K562 (cell line): ENCODE results near the gene LAT. TPM values are rescaled to one million over a fixed set of nuclear protein-coding genes. Genes with fewer than 3 reads are reported as not detected.

ENCODE experiments used
- ATAC-seq: fragments of 200-7000 bp; cut with Tn5 transposase; 3 replicates; pipeline ENCODE4 v1.9.1; 2020; ENCODE audit warnings: moderate library complexity
- BruUV-seq: library from RNA; stranded (reverse); fragments of 400-500 nt; replicated peaks from 2 replicates; lab custom pipeline; 2021; lab: Mats Ljungman, UMichigan
- CTCF ChIA-PET: fragments of 300-600 bp; formaldehyde crosslinking; extraction: SDS; loops from one replicate; lab custom pipeline; 2021; ENCODE audit warnings: low intra/inter-chr PET ratio; lab: Yijun Ruan, JAX
- POLR2A ChIA-PET: fragments of 300-600, 350-650 bp; sonication (Branson Sonifier 250); formaldehyde crosslinking; extraction: SDS; loops from one replicate; lab custom pipeline; 2021; ENCODE audit warnings: antibody characterized with exemption, inconsistent platforms; lab: Yijun Ruan, JAX
- DNase-seq, 4 experiments: peaks; one replicate each; pipeline versions ENCODE4 v3.0.0 to v3.0.0-alpha.2; 2011 to 2018; ENCODE audit warnings: low spot score in 3 of 4, mixed read lengths in 3 of 4; ENCODE audit errors: extremely low read depth in 1 of 4
- FAIRE-seq: peaks from 2 replicates; lab custom pipeline; 2011; peaks lifted over from hg19 to GRCh38; lab: Jason Lieb, UNC
- H2AFZ ChIP-seq: 2 replicates; pipeline ENCODE4 v1.6.0; 2011; ENCODE audit warnings: low read depth, low read length, control low read depth, inconsistent platforms
- H3K27ac ChIP-seq: fragments of 200-600 bp; 3 replicates; pipeline ENCODE4 v1.8.0; 2011; ENCODE audit warnings: low read depth, mild to moderate bottlenecking, control low read depth, inconsistent platforms, low read length, moderate library complexity, mixed read lengths; ENCODE audit errors: extremely low read depth
- H3K27me3 ChIP-seq, 2 experiments: fragments of 300-600 bp in 1 of 2; 2 replicates in 1 of 2; 3 replicates in 1 of 2; pipeline versions ENCODE4 v1.6.0 to v1.8.0; 2011; ENCODE audit warnings: inconsistent platforms in 2 of 2, low read length in 2 of 2, mild to moderate bottlenecking in 1 of 2, mixed read lengths in 1 of 2, moderate library complexity in 1 of 2; ENCODE audit not compliant: control insufficient read depth in 2 of 2, insufficient read depth in 2 of 2
- H3K36me3 ChIP-seq: fragments of 300-600 bp; 3 replicates; pipeline ENCODE4 v1.8.0; 2011; ENCODE audit warnings: mild to moderate bottlenecking, low read length, inconsistent platforms; ENCODE audit not compliant: control insufficient read depth, insufficient read depth
- H3K4me1 ChIP-seq, 2 experiments: fragments of 200-600 bp in 1 of 2; replicated peaks in 1 of 2; 2 replicates in 1 of 2; 3 replicates in 1 of 2; pipeline versions ENCODE4 v1.5.1 to v1.8.0; 2011; ENCODE audit warnings: inconsistent platforms in 2 of 2, low read length in 2 of 2, mild to moderate bottlenecking in 1 of 2, mixed read lengths in 1 of 2, moderate library complexity in 1 of 2; ENCODE audit not compliant: control insufficient read depth in 2 of 2, insufficient read depth in 2 of 2
- H3K4me2 ChIP-seq: 2 replicates; pipeline ENCODE4 v1.6.1; 2011; ENCODE audit warnings: low read length, control low read depth, inconsistent platforms, mixed read lengths; ENCODE audit not compliant: insufficient read depth
- H3K4me3 ChIP-seq: fragments of 200-600 bp; sonication (generic), shearing (Covaris generic); 2 replicates; pipeline ENCODE4 v1.5.1; 2016; ENCODE audit warnings: control low read depth, inconsistent platforms
- H3K79me2 ChIP-seq: fragments of 200-600 bp; 3 replicates; pipeline ENCODE4 v1.8.0; 2011; ENCODE audit warnings: low read length, inconsistent platforms; ENCODE audit not compliant: control insufficient read depth, insufficient read depth
- H3K9ac ChIP-seq, 2 experiments: 2 replicates each; pipeline versions ENCODE4 v1.6.0 to v1.6.1; 2011; ENCODE audit warnings: low read depth in 2 of 2, low read length in 2 of 2, control low read depth in 1 of 2, inconsistent platforms in 1 of 2, mild to moderate bottlenecking in 1 of 2, mixed read lengths in 1 of 2; ENCODE audit not compliant: insufficient read depth in 1 of 2
- H3K9me1 ChIP-seq: one replicate; pipeline ENCODE4 v1.6.0; 2011; ENCODE audit warnings: inconsistent platforms, mild to moderate bottlenecking, low read length, moderate library complexity; ENCODE audit not compliant: control insufficient read depth, insufficient read depth
- H3K9me3 ChIP-seq: replicated peaks from 2 replicates; pipeline ENCODE4 v1.5.1; 2011; ENCODE audit warnings: low read depth, low read length, inconsistent platforms; ENCODE audit not compliant: control insufficient read depth, insufficient read depth
- H4K20me1 ChIP-seq: replicated peaks from 2 replicates; pipeline ENCODE4 v1.6.1; 2011; ENCODE audit warnings: low read length, inconsistent platforms, mixed read lengths; ENCODE audit not compliant: control insufficient read depth, insufficient read depth
- BCOR ChIP-seq: fragments of 450-650 bp; IDR thresholded peaks from 2 replicates; pipeline ENCODE4 v1.6.1; 2016
- CBX3 ChIP-seq, 2 experiments: IDR thresholded peaks; 1 replicate in 1 of 2; 2 replicates in 1 of 2; pipeline ENCODE4 v1.6.1; 2012; ENCODE audit warnings: inconsistent platforms in 2 of 2, low read length in 2 of 2, borderline replicate concordance in 1 of 2, control low read depth in 1 of 2
- PHF21A ChIP-seq: fragments of 450-650 bp; IDR thresholded peaks from 2 replicates; pipeline ENCODE4 v1.6.1; 2017; ENCODE audit warnings: low read depth, borderline replicate concordance
- ZKSCAN3 ChIP-seq: fragments of 250-450 bp; sonication (Bioruptor Pico); IDR thresholded peaks from 2 replicates; pipeline ENCODE4 v1.4.0; 2020
- WGBS: fragments of 100-300 bp; shearing (Covaris generic); methylation state at CpG from one replicate; pipeline ENCODE4 v1.1.6; 2016; ENCODE audit warnings: low coverage, mixed read lengths; ENCODE audit not compliant: insufficient coverage; ENCODE audit errors: missing lambda C conversion rate; 5-methylcytosine and 5-hydroxymethylcytosine counted together
- in situ Hi-C: fragments of 300-500 bp; cut with MboI; formaldehyde crosslinking; loops from 4 replicates; pipeline ENCODE4 v1.15.0; 2018; ENCODE audit warnings: inconsistent platforms, mixed read lengths
- intact Hi-C: fragments of 100-400 bp; cut with micrococcal nuclease; formaldehyde crosslinking; loops from 2 replicates; pipeline ENCODE4 v1.14.2; 2022
- polyA plus RNA-seq, 8 experiments: library from polyadenylated mRNA; depleted of rRNA in 4 of 8; stranded (reverse) in 5 of 8; unstranded in 3 of 8; fragments of >200 nt; fragmentation: Nextera tagmentation in 2 of 8; fragmentation: Illumina TruSeq in 1 of 8; extraction: Ambion mirVana in 2 of 8; extraction: Trizol in 1 of 8; gene quantifications; 2 replicates each; pipeline versions ENCODE4 v1.2.1 to v1.2.3, GENCODE V29; 2011 to 2014; ENCODE audit warnings: inconsistent platforms in 1 of 8, missing spikeins in 1 of 8
- total RNA-seq, 7 experiments: library from RNA; depleted of rRNA in 6 of 7; stranded (reverse); fragments of >200 nt in 6 of 7; fragmentation: Illumina TruSeq in 2 of 7; extraction: Trizol in 2 of 7; gene quantifications; 2 replicates each; pipeline versions ENCODE4 v1.2.1 to v1.2.3, GENCODE V29; 2011 to 2021; ENCODE audit warnings: low replicate concordance in 1 of 7
- TF ChIP-seq, protein P1 (sequence below): fragments of 250-450 bp; sonication (Bioruptor Pico); IDR thresholded peaks from 2 replicates; pipeline ENCODE4 v1.8.0; 2022; ENCODE audit warnings: inconsistent platforms, mild to moderate bottlenecking, moderate library complexity, borderline replicate concordance
- TF ChIP-seq, protein P2 (sequence below), 2 experiments: fragments of 150-350 bp in 1 of 2; IDR thresholded peaks; 2 replicates each; pipeline ENCODE4 v1.6.1; 2012 to 2016; ENCODE audit warnings: low read depth in 2 of 2, low read length in 2 of 2, mild to moderate bottlenecking in 1 of 2, moderate library complexity in 1 of 2
- TF ChIP-seq, protein P3 (sequence below): sonication (generic); formaldehyde crosslinking; IDR thresholded peaks from 2 replicates; pipeline ENCODE4 v1.8.1; 2023; ENCODE audit warnings: missing genetic modification reagents, mild to moderate bottlenecking, borderline replicate concordance

The LAT gene
- total and polyA plus RNA-seq, 9 of the 15 experiments (the other 6 are each of a cell fraction or from before 2014, with no cell fraction given) = 0.40 to 4.2 (median 1.3) TPM

DNA sequence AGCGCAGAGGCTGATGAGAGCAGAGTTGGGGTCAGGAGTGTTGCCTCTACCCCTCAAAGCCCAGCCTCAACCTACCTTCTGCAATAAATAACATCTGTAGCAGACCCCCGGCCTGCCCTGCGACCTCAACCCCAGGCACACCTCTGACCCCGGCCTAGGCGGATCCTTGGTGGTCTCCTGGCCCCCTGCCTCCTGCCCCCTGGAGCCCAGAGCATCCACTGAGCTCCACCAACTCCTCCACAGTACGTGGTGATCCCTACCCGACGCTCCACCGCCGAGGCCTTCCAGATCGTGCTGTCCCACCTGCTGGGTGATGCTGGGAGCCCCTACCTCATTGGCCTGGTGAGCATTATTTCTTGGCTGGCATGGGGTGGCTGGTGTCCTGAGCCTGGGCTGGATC is 1.9 kb upstream of the LAT start:
- Histone ChIP-seq H3K9me1 (peaks cover 3% of the 10 kb centered on the region), H4K20me1 (no peaks in the 10 kb centered on the region), H3K9me3 (peaks cover 5% of the 10 kb centered on the region; the same call in 1 of the 2 replicates), H3K36me3 (peaks cover 41% of the 10 kb centered on the region), H3K27ac (no peak overlapping the region), H3K27me3 (no peaks in the 10 kb centered on the region), H2AFZ (no peak overlapping the region), H3K4me2 (no peak overlapping the region), H3K4me1 (peaks cover 0 to 38% of the 10 kb centered on the region in 2 experiments; a peak in 1 of 5 replicates), H3K9ac (peak overlapping the region in 1 of 2 experiments; percentile 36; a peak in 1 of 4 replicates), H3K79me2 (no peaks in the 10 kb centered on the region), H3K4me3 (no peak overlapping the region)
- intact Hi-C loops (no loop called here), in situ Hi-C loops (loop anchor here (10.0 to 25.0 kb wide), 2 partner anchors 102 to 1229 kb away; no protein-coding TSS in a partner anchor)
- ATAC-seq = no peak
- no TSS peak for BruUV-seq
- no peak for DNase-seq
- TF ChIP-seq, protein P1, sequence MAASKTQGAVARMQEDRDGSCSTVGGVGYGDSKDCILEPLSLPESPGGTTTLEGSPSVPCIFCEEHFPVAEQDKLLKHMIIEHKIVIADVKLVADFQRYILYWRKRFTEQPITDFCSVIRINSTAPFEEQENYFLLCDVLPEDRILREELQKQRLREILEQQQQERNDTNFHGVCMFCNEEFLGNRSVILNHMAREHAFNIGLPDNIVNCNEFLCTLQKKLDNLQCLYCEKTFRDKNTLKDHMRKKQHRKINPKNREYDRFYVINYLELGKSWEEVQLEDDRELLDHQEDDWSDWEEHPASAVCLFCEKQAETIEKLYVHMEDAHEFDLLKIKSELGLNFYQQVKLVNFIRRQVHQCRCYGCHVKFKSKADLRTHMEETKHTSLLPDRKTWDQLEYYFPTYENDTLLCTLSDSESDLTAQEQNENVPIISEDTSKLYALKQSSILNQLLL (CRISPR knock-in tag) = no peak
- TF ChIP-seq, protein P2, sequence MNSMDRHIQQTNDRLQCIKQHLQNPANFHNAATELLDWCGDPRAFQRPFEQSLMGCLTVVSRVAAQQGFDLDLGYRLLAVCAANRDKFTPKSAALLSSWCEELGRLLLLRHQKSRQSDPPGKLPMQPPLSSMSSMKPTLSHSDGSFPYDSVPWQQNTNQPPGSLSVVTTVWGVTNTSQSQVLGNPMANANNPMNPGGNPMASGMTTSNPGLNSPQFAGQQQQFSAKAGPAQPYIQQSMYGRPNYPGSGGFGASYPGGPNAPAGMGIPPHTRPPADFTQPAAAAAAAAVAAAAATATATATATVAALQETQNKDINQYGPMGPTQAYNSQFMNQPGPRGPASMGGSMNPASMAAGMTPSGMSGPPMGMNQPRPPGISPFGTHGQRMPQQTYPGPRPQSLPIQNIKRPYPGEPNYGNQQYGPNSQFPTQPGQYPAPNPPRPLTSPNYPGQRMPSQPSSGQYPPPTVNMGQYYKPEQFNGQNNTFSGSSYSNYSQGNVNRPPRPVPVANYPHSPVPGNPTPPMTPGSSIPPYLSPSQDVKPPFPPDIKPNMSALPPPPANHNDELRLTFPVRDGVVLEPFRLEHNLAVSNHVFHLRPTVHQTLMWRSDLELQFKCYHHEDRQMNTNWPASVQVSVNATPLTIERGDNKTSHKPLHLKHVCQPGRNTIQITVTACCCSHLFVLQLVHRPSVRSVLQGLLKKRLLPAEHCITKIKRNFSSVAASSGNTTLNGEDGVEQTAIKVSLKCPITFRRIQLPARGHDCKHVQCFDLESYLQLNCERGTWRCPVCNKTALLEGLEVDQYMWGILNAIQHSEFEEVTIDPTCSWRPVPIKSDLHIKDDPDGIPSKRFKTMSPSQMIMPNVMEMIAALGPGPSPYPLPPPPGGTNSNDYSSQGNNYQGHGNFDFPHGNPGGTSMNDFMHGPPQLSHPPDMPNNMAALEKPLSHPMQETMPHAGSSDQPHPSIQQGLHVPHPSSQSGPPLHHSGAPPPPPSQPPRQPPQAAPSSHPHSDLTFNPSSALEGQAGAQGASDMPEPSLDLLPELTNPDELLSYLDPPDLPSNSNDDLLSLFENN (IDR thresholded peaks at IDR 0.05; ENCODE audit: low read depth in 2 of 2, low read length in 2 of 2) = no peak
- TF ChIP-seq ZKSCAN3 (CRISPR knock-in tag) = no peak
- TF ChIP-seq CBX3 (IDR thresholded peaks at IDR 0.05; ENCODE audit: borderline replicate concordance in 1 of 2, low read length in 2 of 2) = no peak
- TF ChIP-seq, protein P3, sequence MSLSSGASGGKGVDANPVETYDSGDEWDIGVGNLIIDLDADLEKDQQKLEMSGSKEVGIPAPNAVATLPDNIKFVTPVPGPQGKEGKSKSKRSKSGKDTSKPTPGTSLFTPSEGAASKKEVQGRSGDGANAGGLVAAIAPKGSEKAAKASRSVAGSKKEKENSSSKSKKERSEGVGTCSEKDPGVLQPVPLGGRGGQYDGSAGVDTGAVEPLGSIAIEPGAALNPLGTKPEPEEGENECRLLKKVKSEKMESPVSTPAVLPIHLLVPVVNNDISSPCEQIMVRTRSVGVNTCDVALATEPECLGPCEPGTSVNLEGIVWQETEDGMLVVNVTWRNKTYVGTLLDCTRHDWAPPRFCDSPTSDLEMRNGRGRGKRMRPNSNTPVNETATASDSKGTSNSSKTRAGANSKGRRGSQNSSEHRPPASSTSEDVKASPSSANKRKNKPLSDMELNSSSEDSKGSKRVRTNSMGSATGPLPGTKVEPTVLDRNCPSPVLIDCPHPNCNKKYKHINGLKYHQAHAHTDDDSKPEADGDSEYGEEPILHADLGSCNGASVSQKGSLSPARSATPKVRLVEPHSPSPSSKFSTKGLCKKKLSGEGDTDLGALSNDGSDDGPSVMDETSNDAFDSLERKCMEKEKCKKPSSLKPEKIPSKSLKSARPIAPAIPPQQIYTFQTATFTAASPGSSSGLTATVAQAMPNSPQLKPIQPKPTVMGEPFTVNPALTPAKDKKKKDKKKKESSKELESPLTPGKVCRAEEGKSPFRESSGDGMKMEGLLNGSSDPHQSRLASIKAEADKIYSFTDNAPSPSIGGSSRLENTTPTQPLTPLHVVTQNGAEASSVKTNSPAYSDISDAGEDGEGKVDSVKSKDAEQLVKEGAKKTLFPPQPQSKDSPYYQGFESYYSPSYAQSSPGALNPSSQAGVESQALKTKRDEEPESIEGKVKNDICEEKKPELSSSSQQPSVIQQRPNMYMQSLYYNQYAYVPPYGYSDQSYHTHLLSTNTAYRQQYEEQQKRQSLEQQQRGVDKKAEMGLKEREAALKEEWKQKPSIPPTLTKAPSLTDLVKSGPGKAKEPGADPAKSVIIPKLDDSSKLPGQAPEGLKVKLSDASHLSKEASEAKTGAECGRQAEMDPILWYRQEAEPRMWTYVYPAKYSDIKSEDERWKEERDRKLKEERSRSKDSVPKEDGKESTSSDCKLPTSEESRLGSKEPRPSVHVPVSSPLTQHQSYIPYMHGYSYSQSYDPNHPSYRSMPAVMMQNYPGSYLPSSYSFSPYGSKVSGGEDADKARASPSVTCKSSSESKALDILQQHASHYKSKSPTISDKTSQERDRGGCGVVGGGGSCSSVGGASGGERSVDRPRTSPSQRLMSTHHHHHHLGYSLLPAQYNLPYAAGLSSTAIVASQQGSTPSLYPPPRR (CRISPR knock-in tag) = no peak
- no peak for TF ChIP-seq PHF21A
- no peak for TF ChIP-seq BCOR
- no peak for FAIRE-seq
- 87% methylated on average over 7 of the region's 11 CpGs for WGBS
- CTCF ChIA-PET = no interaction called here
- POLR2A ChIA-PET = interaction anchor here (1.1 to 2.3 kb wide), 2 partner anchors 11 to 17 kb away, joined by 4 to 9 read pairs; no protein-coding TSS in a partner anchor
